ENCODE data around the gene SLC25A30. TPM values are rescaled to one million over a fixed set of nuclear protein-coding genes. Genes with fewer than 3 reads are reported as not detected.
A peak's percentile ranks its signal among the peaks of the same experiment; 100 is the strongest.
"Not testable (repeated sequence)": the region's sequence is repeated elsewhere in the genome, so short reads cannot be mapped to it uniquely, and the experiment has no call there.

Gene SLC25A30
- total and polyA plus RNA-seq, 8 donors: 15.2 to 25.1 (median 17.9) TPM

DNA sequence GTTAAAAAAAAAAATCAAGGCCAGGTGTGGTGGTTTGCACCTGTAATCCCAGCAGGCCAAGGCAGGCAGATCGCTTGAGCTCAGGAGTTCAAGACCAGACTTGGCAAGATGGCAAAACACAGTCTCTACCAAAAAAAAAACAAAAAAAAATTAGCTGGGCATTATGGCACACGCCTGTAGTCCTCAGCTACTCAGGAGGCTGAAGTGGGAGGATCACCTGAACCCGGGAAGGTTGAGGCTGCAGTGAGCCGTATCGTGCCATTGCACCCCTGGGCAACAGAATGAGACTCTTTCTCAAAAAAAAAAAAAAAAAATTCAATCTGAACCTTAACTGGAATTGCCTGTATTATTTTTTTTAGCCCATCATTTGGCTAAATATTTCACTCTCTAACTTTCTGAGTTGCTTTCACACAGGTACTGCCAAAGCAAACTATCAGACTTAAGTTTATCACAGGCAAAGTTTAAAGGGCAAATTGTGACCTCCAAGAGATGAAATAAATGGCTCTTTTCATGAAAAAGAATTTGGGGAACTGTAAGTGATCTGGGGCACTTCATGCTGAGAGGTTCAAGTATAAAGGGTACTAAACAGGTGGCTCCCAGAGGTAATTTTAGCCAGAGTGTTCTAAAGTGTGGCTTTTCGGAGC, 14.7 kb upstream of the SLC25A30 start:
- intact Hi-C loops (cut with DNase I): no loop called here
- no peaks in the 10 kb centered on the region for H3K36me3 ChIP-seq
- H3K4me1 ChIP-seq: no peaks in the 10 kb centered on the region
- no peak overlapping the region for H3K27ac ChIP-seq
- H3K4me3 ChIP-seq: no peak overlapping the region
- no peaks in the 10 kb centered on the region for H3K9me3 ChIP-seq
- TF ChIP-seq CTCF (IDR thresholded peaks at IDR 0.05): no peak
- no peaks in the 10 kb centered on the region for H3K27me3 ChIP-seq
- DNase-seq: no peak
- ATAC-seq: no peak

DNA sequence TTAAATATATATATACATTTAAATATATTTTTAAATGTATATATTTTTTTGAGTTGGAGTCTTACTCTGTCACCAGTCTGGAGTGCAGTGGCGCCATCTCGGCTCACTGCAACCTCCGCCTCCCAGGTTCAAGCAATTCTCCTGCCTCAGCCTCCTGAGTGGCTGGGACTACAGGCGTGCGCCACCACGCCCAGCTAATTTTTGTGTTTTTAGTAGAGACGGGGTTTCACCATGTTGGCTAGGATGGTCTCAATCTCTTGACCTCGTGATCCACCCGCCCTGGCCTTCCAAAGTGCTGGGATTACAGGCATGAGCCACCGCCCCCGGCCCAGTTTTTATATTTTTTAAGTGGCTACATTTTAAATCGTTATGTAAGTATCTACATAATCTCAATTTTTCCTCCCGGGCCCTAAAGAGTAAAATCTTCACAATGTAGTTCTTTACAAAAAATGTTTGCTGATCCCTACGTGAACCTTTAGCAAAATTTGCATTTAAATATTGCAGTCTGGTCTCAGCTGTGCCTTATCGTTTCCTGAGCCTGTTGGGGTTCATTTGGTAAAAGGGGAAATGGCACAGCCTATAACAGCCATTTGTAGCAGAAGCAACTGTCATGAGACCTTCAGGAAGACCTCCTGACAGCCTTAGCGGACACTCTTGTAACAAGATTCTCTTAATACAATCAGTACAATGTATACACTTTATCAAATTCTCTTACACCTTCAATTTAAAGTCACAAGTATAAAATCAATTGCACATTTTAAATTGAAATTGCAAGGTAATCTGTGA, 8.1 kb upstream of the SLC25A30 start:
- H3K27ac ChIP-seq; ATAC-seq; H3K9me3 ChIP-seq; H3K4me1 ChIP-seq; DNase-seq; H3K4me3 ChIP-seq; intact Hi-C loops (cut with DNase I); H3K36me3 ChIP-seq; H3K27me3 ChIP-seq: not testable (repeated sequence)

DNA sequence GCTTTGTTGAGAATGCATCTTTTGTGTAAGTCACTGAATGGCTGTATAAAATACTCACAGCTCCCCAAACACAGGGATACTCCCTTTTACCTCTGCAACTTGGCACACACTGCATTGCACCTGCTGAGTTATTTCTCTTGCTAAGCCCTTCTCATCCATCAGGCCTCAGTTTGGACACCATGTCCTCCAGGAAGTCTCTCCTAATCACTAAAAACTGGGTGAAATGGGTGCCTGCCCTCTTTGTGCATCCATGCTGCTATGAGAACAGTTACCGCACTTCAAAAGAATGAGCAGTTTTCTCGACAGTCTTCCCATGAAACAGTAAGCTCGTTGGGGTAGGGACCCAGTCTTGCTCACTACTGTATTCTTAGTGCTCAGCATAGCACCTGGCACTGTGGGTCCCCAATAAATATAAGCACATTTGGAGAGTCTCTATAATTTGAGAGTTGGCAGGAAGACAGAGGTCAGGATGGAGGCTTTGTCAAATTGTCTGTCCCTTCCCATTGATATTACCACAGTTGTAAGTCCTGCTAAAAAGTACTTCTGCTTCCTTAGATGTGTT, 4.6 kb upstream of the SLC25A30 start:
- H3K36me3 ChIP-seq: no peaks in the 10 kb centered on the region
- DNase-seq (no peak), ATAC-seq (no peak)
- no peak for TF ChIP-seq CTCF (IDR thresholded peaks at IDR 0.05)
- no peak overlapping the region for H3K4me3 ChIP-seq
- no peaks in the 10 kb centered on the region for H3K27me3 ChIP-seq
- no peak overlapping the region for H3K27ac ChIP-seq
- H3K9me3 ChIP-seq: no peaks in the 10 kb centered on the region
- no peaks in the 10 kb centered on the region for H3K4me1 ChIP-seq
- intact Hi-C loops (cut with DNase I): no loop called here

DNA sequence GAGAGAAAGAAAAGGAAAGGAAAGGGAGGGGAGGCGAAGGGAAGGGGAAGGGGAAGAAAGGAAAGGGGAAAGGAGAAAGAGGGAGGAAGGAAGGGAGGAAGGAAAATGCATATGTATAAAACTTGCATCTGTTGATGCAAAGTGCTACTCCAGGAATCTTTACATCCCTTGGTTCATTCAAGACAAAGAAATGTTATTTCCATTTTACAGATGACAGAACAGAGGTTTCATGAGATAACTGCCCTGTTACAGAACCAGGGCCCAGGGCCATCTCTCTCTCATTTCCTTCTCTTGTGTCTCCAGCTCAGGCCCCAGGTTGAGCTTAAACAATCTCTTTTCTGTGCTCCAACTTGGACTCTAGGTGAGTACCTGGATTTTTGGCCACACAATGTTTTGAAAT, 1.8 kb upstream of the SLC25A30 start:
- H3K4me3 ChIP-seq: no peak overlapping the region
- no peaks in the 10 kb centered on the region for H3K27me3 ChIP-seq
- peaks cover 10 to 18% of the 10 kb centered on the region in 2 donors for H3K4me1 ChIP-seq
- intact Hi-C loops (cut with DNase I): no loop called here
- DNase-seq: no peak
- no peaks in the 10 kb centered on the region for H3K9me3 ChIP-seq
- no peak for TF ChIP-seq CTCF (IDR thresholded peaks at IDR 0.05)
- no peak for ATAC-seq
- no peaks in the 10 kb centered on the region for H3K36me3 ChIP-seq
- H3K27ac ChIP-seq: no peak overlapping the region

- H3K9me3 ChIP-seq; ATAC-seq; H3K4me3 ChIP-seq; H3K27ac ChIP-seq; DNase-seq; intact Hi-C loops (cut with DNase I); H3K36me3 ChIP-seq; H3K27me3 ChIP-seq: not testable (repeated sequence)
- H3K4me1 ChIP-seq: peaks cover 13 to 20% of the 10 kb centered on the region in 2 donors
These were observed 1.2 kb upstream of the SLC25A30 start for GRCh38 chr13:45419389-45419788.

DNA sequence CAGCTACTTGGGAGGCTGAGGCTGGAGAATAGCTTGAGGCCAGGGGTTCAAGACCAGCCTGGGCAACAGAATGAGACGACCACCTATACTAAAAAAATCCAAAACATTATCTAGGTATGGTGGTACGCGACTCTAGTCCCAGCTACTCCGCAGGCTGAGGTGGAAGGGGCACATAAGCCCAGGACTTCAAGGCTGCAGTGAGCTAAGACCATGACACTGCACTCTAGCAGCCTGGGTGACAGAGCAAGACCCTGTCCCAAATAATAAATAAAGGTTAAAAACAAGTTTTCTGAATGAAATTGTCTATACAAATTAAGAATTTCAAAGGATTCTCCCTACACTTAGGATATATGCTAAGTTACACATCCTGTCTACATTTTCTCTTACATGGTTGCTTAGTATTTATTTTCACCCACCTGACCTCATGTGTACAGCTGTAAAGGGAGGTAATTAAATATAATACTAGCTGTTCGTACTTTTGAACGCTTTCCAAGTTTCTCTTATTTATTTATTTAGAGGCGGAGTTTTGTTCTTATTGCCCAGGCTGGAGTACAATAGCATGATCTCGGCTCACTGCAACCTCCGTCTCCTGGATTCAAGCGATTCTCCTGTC, 1.6 kb downstream of the SLC25A30 start:
- H3K27ac ChIP-seq: peak overlapping the region; percentile 94

More for the DNA sequence above, 1.6 kb downstream of the SLC25A30 start:
- ATAC-seq: no peak
- Histone ChIP-seq H3K36me3 (no peaks in the 10 kb centered on the region), H3K27me3 (no peaks in the 10 kb centered on the region), H3K9me3 (no peaks in the 10 kb centered on the region), H3K4me1 (peaks cover 13 to 41% of the 10 kb centered on the region in 2 donors), H3K4me3 (peak overlapping the region; percentile 61 to 88)
- TF ChIP-seq CTCF (IDR thresholded peaks at IDR 0.05): no peak
- intact Hi-C loops (cut with DNase I): no loop called here
- DNase-seq: no peak

Data from left lung (tissue), 10 donors.